ENCODE measurements around the gene LAMA3. TPM values are rescaled to one million over a fixed set of nuclear protein-coding genes. Genes with fewer than 3 reads are reported as not detected.

The LAMA3 gene
- total RNA-seq, 1 donor from 2014 or later: 1.5 TPM

DNA sequence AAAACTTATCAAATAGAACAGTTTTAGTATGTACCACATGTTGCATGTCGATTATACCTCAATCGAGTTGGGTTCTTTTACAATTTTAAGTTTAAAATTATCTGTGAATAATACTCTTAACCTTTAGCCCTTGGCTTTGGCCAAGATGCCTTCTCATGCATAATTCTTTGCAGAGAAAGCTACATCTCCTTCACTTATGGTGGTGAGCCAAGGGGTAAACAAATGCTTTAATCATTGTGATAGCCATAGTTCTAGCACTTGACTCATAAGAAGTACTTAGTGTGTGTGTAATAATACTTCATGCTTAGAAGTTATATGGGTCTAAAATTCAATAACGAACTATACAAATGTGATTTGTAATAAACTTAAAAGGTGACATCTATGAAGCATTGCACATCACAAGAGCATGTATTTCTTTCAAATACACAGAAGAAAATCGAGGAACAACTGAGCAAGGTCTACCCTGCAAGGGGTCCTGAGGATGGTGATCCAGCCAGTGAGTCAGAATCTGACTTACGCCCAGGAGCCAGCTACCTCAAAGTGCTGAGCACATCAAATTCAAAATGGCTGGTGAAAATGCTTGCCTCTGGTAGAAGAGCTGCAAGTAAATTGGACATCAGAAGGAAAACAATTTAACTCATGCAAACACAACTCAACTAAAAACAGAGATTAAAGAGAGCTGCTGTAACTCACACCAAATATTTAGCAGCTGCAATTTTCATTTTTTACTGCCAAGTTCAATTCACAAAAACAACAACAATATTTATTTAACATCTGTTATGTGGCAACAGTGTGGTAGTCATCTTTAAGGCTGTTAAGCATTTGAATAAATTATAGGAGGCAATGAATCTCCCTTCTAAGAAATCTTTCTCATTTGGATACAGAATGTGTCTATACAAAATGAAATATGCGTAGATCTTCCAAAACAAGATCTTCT lies 301.5 kb downstream of the LAMA3 start:
- ATAC-seq (no peak), DNase-seq (ENCODE audit: low spot score) (no peak)

DNA sequence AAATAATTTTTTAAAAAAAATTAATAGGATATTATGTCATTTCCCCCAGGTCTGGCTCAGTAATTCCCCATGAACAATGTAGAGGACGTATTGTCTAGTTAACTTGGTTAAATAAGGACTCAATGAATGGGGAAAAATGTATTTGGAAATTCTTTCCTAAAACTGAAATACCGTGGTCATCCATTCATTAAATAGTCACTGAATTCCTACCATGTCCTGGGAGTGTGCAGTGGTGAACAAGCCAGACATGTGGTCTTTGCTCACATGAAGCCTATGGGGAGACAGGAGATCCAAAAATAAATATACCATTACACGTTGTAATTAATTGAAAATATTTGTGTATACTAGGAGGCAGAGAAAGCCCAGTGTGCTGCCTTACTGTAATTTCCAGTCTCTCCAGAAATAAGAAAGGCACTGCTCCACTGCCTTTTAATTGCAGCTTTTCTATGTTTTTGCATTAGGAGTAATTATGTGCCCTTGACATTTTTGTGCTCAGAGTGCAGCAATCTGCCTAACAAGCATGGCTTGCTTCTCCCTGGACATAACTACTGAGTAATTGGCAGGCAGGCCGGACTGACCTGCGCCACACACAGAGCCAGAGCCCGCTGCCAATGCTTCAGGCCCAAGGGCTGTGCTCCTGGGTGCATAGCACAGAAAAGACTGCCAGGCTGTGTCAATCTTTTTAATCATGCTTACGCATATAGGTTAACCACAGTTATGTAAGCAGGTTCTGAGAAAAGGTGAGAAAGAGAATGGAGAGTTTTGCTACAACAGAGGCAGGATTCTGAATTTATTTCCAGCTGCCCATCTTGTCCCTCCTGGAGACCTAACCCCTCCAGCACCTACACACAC lies 303.1 kb downstream of the LAMA3 start:
- DNase-seq (ENCODE audit: low spot score) (peak; percentile 86), ATAC-seq (peak; percentile 100)

DNA sequence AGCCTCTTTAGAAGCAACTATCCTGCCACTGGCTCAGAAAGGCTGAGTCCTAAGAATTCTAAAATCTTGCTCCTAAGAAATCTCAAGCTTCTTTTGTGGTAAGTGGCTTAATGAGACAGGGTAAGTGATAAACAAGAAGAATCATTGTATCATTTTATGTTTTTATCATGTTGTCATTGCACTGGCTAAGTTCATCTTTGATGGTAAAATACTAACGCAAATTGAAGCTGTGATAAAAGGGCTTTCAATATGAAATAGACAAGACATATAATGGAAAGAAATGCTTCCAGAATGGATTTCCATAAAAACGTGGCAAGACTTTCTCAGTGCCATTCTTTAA lies 303.7 kb downstream of the LAMA3 start:
- no peak for DNase-seq (ENCODE audit: low spot score)
- ATAC-seq: no peak

DNA sequence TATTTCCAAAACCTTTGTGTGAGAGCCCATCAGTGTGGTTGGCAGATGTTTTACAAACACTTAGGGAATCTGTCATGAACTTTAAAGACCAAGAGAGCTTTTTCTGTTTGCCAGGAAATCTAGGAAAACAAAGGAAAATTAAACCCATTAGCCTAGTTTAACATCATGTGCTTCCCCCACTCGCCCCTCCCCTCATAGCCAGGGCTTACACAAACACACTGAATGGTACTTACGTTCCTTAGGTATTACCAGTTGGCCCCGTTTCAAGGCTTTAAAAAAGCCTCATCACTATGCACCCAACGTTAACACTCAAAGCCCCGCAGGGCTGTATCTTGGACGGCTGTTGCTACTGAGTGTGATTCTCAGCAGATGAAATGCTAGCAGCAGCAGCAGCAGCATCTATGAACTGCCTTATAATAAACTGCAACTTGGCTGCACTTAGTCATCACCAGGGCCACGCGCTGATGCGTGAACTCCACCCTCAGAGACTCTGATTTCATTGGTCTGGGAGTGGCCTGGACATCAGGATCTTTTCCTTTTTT lies 305.2 kb downstream of the LAMA3 start:
- DNase-seq (ENCODE audit: low spot score): no peak
- ATAC-seq: no peak

DNA sequence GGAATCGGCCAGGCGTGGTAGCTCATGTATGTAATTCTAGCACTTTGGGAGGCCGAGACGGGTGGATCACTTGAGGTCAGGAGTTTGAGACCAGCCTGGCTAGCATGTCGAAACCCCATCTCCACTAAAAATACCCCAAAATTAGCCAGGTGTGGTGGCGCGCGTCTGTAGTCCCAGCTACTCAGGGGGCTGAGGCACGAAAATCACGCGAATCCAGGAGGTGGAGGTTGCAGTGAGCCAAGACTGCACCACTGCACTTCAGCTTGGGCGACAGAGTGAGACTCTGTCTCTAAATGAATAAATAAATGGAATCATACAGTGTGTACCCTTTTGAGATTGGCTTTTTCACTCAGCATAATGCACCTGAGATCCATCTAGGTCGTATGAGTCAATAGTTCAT lies 305.9 kb downstream of the LAMA3 start:
- ATAC-seq (no peak), DNase-seq (ENCODE audit: low spot score) (no peak)

DNA sequence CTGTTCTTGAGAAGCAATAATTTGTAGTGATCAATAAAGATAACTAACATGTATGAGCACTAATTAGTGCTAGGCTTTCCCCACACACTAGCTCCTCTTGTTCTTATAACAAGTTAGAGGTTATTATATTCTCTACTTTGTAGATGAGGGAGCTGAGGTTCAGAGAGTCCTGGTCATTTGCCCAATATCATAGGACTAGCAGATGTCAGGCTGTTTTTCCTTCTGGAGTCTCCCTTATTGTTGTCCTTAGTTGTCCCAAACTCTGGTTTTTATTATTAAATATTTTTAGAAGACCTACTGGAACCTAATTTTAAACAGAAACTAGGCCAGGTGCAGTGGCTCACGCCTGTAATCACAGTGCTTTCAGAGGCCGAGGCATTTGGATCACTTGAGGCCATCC lies 308.8 kb downstream of the LAMA3 start:
- DNase-seq (ENCODE audit: low spot score) (no peak), ATAC-seq (no peak)

DNA sequence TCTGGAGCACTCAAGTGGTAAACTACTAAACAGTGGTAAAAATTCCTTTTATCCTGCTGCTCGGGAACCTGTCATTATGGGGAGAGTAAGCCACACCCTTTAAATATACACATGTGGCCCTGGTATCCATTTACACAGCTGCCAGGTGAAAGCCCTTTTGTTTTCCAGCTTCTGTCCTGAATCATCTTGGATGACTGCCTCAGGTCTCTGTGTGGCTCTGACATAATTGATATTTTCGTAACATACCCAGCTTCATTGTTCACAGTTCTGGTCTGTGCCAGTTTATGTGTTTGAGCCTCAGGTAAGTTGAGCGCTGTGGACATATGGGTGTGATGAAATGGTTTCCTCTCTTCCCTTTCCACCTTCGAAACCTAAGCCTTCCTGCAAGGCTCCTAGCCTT lies 309.6 kb downstream of the LAMA3 start:
- ATAC-seq (peak; percentile 6), DNase-seq (ENCODE audit: low spot score) (no peak)

DNA sequence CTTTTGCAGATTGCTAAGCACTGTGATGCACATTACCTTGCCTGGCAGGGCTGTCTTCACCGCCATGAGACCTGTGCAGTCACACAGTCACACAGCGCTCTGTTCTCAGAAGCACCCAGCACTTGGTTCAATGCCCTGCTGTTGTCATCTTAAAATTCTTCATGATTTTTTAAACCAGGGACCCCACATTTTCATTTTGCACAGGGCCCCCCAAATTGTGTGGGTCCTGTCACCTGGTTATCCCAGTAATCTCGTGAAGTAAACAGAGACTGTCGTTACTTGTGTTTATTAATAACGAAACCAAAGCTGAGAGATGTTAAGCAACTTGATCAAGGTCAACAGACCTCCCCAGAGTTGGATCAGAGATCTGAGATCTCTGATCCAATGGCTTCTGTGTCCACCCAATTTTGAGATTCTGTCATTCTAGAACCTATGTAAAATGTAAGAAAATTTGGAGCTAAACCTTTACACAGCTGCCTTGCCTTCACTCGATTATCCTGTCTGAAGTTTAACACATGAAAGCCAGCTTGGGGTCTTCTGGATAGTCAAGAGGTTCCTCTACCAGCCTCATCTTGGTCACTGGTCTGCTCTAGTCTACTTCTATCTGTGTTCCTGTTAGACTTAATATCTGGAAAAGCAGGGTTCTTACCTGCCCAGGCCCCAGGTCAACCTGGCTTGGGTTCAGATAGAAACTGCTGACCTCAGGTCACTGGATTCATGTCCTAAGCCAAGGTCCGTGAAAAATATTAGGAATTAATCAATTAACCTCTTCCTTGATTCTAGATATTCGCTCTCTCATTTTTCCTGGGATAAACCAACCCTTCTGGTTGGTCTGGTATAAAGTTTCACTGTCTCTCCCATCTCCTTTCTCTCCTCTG lies 311.6 kb downstream of the LAMA3 start:
- no peak for DNase-seq (ENCODE audit: low spot score)
- peak; percentile 68 for ATAC-seq

DNA sequence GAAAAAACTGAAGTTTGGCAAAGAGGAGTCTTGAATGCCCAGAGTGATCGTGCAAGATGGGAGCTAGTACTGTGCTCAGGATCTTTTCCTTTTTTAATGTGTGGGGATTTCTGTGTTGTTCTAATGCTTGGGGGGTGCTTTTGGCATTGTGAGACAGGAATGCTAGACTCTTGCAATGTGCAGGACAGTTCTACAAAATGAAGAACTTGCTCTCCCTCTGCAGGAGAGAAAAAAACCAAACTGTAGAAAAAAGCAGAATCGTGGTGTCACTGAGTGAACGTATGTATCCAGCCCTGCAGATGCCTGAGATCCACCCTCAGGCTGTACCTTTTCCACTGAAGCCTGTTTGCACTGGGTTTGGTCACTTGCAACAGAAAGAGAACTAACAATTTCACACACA lies 313.2 kb downstream of the LAMA3 start:
- peak; percentile 15 for ATAC-seq

DNA sequence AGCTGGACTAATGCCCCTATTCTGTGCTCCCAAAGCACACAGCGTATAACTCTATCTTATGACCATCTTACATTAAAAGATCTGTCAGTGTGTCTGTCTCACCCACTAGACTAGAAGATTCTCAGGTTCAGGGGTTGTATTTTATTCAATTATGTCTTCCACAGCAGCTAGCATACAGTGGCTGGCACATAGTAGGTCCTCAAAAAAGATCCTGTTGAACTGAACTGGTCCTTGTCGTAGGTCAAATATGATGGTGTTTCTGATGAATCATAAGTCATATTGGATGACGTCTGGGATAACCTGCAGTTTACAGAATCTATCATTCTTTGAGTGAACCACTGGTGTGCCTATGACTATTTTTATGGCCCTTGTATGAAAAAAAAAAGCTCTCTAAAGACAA lies 314.0 kb downstream of the LAMA3 start:
- no peak for ATAC-seq
- DNase-seq (ENCODE audit: low spot score): no peak

More for the DNA sequence above, 313.2 kb downstream of the LAMA3 start:
- DNase-seq (ENCODE audit: low spot score): no peak

DNA sequence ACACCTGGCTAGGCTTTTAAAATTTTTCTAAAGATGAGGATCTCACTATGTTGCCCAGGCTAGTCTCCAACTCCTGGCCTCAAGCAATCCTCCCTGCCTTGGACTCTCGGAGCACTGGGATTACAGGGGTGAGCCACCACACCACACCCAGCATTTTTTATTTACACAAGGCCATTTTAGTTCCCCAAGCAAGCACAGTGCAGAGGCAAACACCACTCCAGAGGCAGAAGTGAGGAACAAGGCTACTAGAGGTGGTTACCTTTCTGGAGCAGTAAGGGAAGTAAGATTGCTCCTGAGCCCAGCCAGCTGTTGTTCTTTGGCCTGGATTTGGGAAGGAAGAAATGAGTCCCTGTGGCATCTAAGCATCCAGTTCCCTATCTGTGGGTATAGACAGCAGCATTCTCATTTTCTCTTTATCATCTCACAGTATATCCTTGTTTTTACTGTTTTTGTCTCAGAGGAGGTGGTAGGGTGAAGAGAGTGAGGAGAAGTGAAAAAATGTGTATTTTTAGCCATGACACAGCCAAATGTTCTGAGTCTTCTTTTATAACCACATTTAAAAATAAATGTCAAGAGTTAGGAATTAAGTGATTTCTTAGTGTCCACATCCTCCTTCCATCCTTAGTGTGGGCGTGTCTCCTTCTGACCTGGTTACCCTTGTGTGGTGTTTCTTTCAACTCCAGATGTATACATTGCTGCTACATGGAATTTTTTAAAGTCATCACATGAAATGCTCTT lies 314.8 kb downstream of the LAMA3 start:
- DNase-seq (ENCODE audit: low spot score) (no peak), ATAC-seq (no peak)

Other genes starting within 250 kb of the LAMA3 start
- 41.0 TPM for gene RIOK3, start 236.2 kb upstream of the LAMA3 start, total RNA-seq
- gene RMC1, start 185.9 kb upstream of the LAMA3 start, total RNA-seq: 18.0 TPM
- gene NPC1, start 102.9 kb upstream of the LAMA3 start, total RNA-seq: 13.3 TPM
- 0.33 TPM for gene ANKRD29, start 26.5 kb upstream of the LAMA3 start, total RNA-seq